ENCODE data around the gene CCDC178.
"Not testable (repeated sequence)": the region's sequence is repeated elsewhere in the genome, so short reads cannot be mapped to it uniquely, and the experiment has no call there.

The CCDC178 gene

GRCh38 chr18:33157893-33158292 is 282.6 kb downstream of the CCDC178 start:
- no peak overlapping the region for H3K4me3 ChIP-seq (ENCODE audit: low read length)

DNA sequence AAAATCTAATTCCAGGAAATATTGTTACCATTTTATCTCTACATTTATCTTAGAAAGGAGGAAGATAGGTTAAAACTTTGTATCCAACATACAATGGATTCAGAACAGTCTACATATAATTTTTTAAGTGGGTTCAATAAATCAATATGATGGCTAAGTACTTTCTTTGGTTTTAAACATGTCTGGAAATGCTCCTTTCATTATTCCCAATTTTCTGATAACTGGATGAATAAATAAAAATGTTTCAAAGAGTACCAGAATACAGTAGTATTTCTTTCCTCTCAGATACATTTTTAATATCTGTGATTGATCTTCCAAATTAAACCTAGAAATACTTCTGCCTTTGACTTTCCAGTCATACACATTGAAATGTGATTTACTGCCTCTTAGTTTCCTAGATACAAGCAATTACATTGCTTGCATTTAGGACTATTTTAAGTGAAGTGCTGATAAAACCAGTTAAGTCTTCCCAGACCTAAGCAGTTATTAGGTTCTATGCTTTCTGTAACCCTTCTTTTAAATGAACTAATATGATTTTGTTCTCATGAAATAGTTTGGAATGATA is 283.5 kb downstream of the CCDC178 start:
- no peak for TF ChIP-seq ZNF274 (IDR thresholded peaks at IDR 0.05; ENCODE audit: low read depth, low read length)
- H3K4me3 ChIP-seq (ENCODE audit: low read length) = no peak overlapping the region

More at GRCh38 chr18:33157893-33158292, 282.6 kb downstream of the CCDC178 start:
- TF ChIP-seq ZNF274 (IDR thresholded peaks at IDR 0.05; ENCODE audit: low read depth, low read length) = no peak

GRCh38 chr18:33154049-33154448 is 286.5 kb downstream of the CCDC178 start:
- no peak for TF ChIP-seq ZNF274 (IDR thresholded peaks at IDR 0.05; ENCODE audit: low read depth, low read length)
- H3K4me3 ChIP-seq (ENCODE audit: low read length) = no peak overlapping the region

- H3K4me3 ChIP-seq (ENCODE audit: low read length) = no peak overlapping the region
- no peak for TF ChIP-seq ZNF274 (IDR thresholded peaks at IDR 0.05; ENCODE audit: low read depth, low read length)
Observed at GRCh38 chr18:33152376-33152775, 288.1 kb downstream of the CCDC178 start.

GRCh38 chr18:33147811-33148210 is 292.7 kb downstream of the CCDC178 start:
- H3K4me3 ChIP-seq (ENCODE audit: low read length) = not testable (repeated sequence)

DNA sequence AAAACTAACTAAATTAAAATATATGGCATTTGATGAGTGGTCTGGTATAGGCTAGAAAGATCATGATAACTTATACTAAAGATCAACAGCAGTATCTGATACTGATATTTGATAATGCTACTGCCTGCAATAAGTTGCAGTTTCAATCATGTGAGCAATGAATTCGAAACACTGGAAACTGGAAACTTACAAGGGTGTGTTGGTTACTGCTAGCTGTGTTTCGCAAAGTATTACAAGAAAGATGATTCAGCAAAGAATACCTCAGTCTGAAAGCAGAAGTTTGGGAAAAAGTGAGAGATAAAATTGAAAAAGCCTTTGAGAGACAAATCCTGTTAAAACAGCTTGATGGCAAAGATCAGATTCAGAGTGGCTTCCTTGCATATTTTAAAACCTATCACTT is 294.5 kb downstream of the CCDC178 start:
- no peak for TF ChIP-seq ZNF274 (IDR thresholded peaks at IDR 0.05; ENCODE audit: low read depth, low read length)
- no peak overlapping the region for H3K4me3 ChIP-seq (ENCODE audit: low read length)

DNA sequence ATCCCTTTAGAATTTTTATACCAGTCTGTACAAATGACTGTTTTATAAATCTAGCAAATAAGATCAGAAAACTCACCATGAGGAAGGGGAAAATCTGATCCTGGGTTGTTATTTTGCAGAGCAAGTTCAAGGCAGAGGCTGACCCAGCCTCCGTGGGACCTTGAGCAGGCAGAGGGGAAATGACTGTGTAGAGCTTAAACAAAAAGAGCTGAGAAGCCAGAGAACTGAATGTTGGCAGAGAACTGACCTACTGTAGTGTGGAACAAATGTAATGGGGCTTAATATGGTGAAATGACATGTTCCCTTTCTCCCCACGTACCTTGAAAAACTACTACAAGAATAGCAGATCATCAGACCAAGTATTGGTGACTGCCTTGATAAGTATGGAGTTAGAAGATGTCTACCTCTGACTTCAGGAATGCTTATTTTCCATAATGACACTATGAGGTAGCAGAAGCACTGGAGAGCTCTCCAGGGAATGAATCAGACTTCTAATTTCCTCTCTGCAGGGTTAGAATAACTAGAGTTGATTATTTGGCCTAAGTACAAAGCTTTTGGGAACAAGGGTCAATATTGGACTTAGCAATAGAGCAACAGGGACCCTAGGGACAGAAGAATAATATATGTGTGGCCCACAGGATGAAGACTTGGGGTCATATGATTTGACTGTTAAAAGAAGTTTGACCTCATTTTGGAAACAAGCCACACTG is 304.4 kb downstream of the CCDC178 start:
- TF ChIP-seq ZNF274 (IDR thresholded peaks at IDR 0.05; ENCODE audit: low read depth, low read length) = no peak
- H3K4me3 ChIP-seq (ENCODE audit: low read length) = no peak overlapping the region

- TF ChIP-seq ZNF274 (IDR thresholded peaks at IDR 0.05; ENCODE audit: low read depth, low read length) = no peak
- no peak overlapping the region for H3K4me3 ChIP-seq (ENCODE audit: low read length)
Observed at GRCh38 chr18:33132657-33133056, 307.9 kb downstream of the CCDC178 start.

GRCh38 chr18:33128581-33128980 is 311.9 kb downstream of the CCDC178 start:
- no peak overlapping the region for H3K4me3 ChIP-seq (ENCODE audit: low read length)
- TF ChIP-seq ZNF274 (IDR thresholded peaks at IDR 0.05; ENCODE audit: low read depth, low read length) = no peak

DNA sequence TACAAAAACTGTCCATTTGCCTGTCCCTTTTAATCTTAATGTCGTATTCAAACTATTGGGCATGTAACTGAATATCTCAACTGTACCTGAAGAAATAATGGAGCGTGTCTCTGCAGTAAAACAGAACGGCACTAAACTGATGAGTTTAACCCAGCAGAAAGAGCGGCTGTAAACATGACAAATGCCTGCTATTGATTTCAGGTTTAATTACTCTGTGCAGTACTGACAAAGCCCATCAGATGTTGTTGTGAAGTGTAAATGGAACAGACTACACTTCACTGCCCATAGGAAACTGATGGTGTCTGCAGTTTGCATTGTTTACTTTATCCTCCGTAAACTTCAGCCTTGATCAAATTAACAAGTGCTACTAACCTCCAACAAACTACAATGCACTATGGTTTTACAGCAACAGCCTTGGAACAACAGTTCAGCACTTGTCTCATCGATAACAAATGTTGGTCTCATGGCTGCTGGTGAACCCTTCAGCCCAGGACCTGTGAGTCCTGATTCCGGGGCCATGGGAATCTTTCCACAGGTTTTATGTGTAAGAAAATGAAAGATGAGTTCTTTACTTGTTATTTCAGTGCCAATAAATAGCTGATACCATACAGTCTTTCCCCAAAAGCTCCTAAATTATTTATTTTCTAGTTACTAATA is 316.5 kb downstream of the CCDC178 start:
- no peak for TF ChIP-seq ZNF274 (IDR thresholded peaks at IDR 0.05; ENCODE audit: low read depth, low read length)
- H3K4me3 ChIP-seq (ENCODE audit: low read length) = no peak overlapping the region

- TF ChIP-seq ZNF274 (IDR thresholded peaks at IDR 0.05; ENCODE audit: low read depth, low read length) = no peak
- no peak overlapping the region for H3K4me3 ChIP-seq (ENCODE audit: low read length)
Observed at GRCh38 chr18:33116376-33116775, 324.1 kb downstream of the CCDC178 start.

GRCh38 chr18:33115917-33116316 is 324.6 kb downstream of the CCDC178 start:
- H3K4me3 ChIP-seq (ENCODE audit: low read length) = no peak overlapping the region
- no peak for TF ChIP-seq ZNF274 (IDR thresholded peaks at IDR 0.05; ENCODE audit: low read depth, low read length)

DNA sequence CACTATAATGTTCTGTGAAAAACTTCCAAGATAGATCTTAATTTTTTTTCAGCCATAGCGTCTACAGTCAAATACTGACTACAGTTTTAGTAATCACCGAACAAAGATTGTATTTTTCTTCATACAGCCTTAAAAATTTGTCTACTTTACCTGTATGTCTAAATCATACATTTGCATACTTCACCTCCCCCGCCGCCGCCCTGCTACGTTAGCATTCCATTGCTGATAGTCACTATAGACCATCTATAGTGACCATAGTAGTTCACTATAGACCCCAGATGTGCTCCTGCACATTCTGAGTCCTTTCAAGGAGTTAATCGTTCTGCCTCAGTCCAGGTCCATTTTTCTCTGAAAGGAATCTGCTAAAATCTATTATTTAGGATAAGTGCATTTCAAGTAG is 325.0 kb downstream of the CCDC178 start:
- no peak for TF ChIP-seq ZNF274 (IDR thresholded peaks at IDR 0.05; ENCODE audit: low read depth, low read length)
- no peak overlapping the region for H3K4me3 ChIP-seq (ENCODE audit: low read length)

- no peak for TF ChIP-seq ZNF274 (IDR thresholded peaks at IDR 0.05; ENCODE audit: low read depth, low read length)
Observed at GRCh38 chr18:33114749-33115148, 325.8 kb downstream of the CCDC178 start.

GRCh38 chr18:33113416-33113815 is 327.1 kb downstream of the CCDC178 start:
- no peak for TF ChIP-seq ZNF274 (IDR thresholded peaks at IDR 0.05; ENCODE audit: low read depth, low read length)
- no peak overlapping the region for H3K4me3 ChIP-seq (ENCODE audit: low read length)

More at GRCh38 chr18:33114749-33115148, 325.8 kb downstream of the CCDC178 start:
- no peak overlapping the region for H3K4me3 ChIP-seq (ENCODE audit: low read length)

Data from GM08714 (cell line).